Fibroblast of villous mesenchyme (primary cell): ENCODE results near the gene TELO2. TPM values are rescaled to one million over a fixed set of nuclear protein-coding genes. Genes with fewer than 3 reads are reported as not detected.
A peak's percentile ranks its signal among the peaks of the same experiment; 100 is the strongest.

Experiments used
- DNase-seq: peaks from one replicate; pipeline ENCODE4 v3.0.0-alpha.2; 2010; ENCODE audit warnings: low read depth
- H3K4me3 ChIP-seq: 2 replicates; pipeline ENCODE4 v1.5.1; 2011; ENCODE audit warnings: low read depth, mild to moderate bottlenecking, low read length
- CTCF ChIP-seq: IDR thresholded peaks from 2 replicates; pipeline ENCODE4 v1.5.1; 2012; ENCODE audit warnings: low read depth, mild to moderate bottlenecking, low read length; ENCODE audit not compliant: insufficient read depth
- total RNA-seq: library from RNA; depleted of rRNA; stranded (reverse); fragments of >200 nt; gene quantifications from 2 replicates; pipeline ENCODE4 v1.2.3, GENCODE V29; 2012

TELO2 gene
- total RNA-seq, 1 donor = 21.6 TPM

- no peak for DNase-seq
- no peak overlapping the region for H3K4me3 ChIP-seq
- TF ChIP-seq CTCF = no peak
Measured at GRCh38 chr16:1542166-1542500, 49.0 kb downstream of the TELO2 start.

- TF ChIP-seq CTCF = no peak
- no peak for DNase-seq
- no peak overlapping the region for H3K4me3 ChIP-seq
Measured at GRCh38 chr16:1542533-1542932, 49.4 kb downstream of the TELO2 start.

GRCh38 chr16:1543085-1543896 lies 50.1 kb downstream of the TELO2 start:
- no peak overlapping the region for H3K4me3 ChIP-seq
- DNase-seq = peak; percentile 93
- no peak for TF ChIP-seq CTCF

GRCh38 chr16:1545044-1546040 lies 52.2 kb downstream of the TELO2 start:
- H3K4me3 ChIP-seq = no peak overlapping the region
- no peak for TF ChIP-seq CTCF
- peak; percentile 38 for DNase-seq

GRCh38 chr16:1546430-1546829 lies 53.3 kb downstream of the TELO2 start:
- no peak overlapping the region for H3K4me3 ChIP-seq
- DNase-seq = no peak
- TF ChIP-seq CTCF = no peak

GRCh38 chr16:1548233-1548632 lies 55.1 kb downstream of the TELO2 start:
- no peak for TF ChIP-seq CTCF
- no peak for DNase-seq
- no peak overlapping the region for H3K4me3 ChIP-seq
